ENCODE results near the gene VAV2.

The VAV2 gene

DNA sequence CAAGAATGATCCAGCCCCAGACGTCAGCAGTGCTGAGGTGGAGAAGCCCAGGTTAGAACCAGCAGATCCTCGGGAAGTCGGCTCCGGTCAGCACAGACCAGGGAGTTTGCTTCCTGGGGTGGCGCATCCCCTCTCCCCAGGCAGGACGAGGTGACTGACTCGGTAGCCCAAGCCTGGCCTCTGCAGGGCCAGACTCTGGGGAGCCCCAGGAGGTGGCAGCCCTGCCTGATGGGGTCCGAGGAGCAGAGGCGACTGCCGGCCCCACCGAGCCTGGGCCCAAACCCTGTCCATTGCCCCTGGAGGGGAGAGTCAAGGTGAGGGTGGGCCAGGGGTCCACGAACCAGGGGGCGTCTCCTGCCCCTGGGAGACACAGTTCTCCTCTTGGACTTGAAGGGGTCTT, 201.1 kb downstream of the VAV2 start:
- DNase-seq: no peak

- DNase-seq: no peak
Measured at GRCh38 chr9:133789778-133790177, 202.3 kb downstream of the VAV2 start.

DNA sequence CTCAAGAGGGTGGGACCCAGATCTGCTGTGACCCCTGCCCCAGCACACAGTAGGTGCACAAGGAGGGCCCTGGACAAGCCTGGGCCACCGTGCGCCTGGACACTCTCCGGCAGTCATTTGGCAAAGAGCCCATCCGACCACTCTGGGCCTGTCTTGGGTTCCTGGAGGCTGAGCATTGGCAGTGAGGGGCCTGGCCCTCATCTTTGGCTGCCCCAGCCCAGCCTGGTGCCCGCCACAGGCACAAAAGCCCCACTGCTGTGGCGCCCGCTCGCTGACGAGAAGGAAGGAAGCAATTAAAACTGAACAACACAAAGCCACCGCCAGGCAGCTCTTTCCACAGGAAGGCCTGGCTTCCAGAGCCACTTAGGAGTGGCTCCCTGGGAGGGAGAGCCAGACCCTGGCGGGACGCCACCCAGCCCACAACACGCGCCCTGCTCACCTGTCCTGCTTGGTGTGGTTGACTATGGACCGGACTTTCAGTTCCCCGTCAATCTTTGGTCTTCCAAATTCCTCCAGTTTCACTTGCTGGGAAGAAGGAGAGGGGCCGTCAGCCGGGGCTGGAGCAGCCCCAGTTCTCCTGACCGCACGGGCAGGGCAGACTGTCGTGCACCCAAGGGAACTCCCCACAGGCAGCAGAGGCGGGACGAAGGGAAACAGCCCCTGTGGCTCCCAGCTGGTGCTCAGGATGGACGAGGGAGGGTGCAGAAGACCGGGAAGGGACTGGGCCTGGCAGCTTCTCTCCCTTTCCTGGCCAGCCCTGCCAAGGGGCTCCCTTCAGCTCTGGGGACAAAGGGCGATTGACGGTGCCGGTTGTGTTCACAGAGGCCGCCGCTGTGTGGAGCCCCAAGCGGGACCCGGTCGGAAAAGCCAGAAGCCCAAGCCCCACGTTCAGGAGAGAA, 203.1 kb downstream of the VAV2 start:
- DNase-seq: peak; percentile 25

- no peak for DNase-seq
Measured at GRCh38 chr9:133788045-133788818, 203.9 kb downstream of the VAV2 start.

DNA sequence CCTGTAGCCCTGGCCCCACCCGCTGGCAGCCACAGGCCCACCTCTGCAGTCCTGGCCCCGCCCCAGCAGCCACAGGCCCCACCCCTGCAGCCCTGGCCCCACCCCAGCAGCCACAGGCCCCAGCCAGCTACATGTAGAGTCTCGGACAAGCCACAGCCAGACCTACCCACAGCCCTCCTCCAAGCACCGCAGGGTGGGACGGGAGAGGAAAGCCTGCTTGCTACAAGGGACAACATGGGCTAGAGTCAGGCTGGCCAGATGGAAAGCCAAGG, 204.4 kb downstream of the VAV2 start:
- no peak for DNase-seq

DNA sequence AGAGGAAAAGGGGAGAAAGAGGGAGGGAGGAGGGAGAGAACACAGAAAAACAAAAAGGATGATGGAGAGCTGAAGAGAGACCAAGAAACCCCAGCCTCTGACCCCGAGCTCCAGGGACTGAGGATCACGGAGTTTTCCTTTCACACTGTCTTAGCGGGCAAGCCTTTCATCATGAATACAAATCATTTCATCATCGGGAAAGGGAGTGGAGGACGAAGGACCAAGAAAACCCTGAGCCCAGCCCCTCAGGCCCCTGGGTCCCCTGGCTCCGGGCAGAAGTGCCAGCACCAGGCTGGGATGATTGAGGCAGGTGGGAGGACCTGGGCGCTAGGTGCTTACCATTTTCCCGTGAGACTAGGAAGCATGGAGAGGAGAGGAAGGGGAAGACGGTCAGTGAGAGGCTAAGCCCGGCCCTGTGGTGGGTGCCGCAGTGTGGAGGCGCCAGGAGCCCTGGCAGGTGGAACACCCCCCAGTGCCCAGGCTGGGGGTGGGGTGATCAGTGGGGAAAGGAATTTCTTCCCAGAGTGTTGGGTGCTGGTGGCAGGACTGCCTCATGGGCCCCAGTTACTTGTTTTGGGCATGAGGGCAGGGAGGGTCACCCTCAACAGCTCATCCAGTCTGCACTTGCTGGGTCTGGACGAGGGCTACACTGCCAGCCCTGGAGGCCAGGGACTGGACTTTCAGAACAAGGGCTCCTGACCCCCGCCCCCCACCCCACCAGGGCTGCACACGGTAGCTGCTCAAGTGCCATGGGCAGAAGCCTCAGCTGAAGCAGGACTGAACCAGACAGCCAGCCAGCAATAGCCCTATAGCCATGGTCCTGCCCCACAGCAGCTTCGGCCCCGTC, 205.0 kb downstream of the VAV2 start:
- DNase-seq: no peak

- no peak for DNase-seq
Measured at GRCh38 chr9:133786371-133786753, 205.8 kb downstream of the VAV2 start.

DNA sequence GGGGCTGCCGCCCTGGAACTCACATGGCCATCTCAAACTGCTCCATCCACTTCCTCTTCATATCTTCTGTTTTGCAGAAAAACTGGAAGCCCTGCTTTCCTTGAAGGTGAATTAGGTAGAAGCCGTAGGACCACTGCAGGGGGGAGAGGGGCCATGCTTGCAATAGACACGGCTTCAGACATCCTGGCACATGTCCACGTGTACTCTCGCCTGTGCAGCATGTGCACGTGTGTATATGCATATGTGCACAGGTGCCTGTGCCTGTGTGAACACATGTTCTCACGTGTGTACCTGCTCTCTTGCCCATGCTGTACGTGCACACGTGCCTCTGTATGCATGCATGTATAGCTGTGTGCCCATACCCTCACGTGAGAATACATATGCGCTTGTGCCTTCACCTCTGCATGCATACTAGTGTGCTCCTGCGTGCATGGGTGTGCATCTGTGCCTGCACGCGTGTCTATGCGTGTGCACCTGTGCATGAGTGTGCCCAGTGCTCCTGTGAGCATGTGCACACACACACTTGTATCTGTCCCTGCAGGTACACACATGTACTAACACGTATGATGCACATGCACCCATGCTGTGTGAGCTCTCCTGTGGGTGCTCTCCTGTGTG, 206.3 kb downstream of the VAV2 start:
- no peak for DNase-seq

- DNase-seq: no peak
Measured at GRCh38 chr9:133784731-133785561, 207.2 kb downstream of the VAV2 start.

GRCh38 chr9:133783331-133783731, 208.8 kb downstream of the VAV2 start:
- DNase-seq: no peak

GRCh38 chr9:133782157-133783130, 209.7 kb downstream of the VAV2 start:
- no peak for DNase-seq

GRCh38 chr9:133781828-133782135, 210.3 kb downstream of the VAV2 start:
- DNase-seq: no peak

GRCh38 chr9:133780962-133781827, 210.9 kb downstream of the VAV2 start:
- no peak for DNase-seq

DNA sequence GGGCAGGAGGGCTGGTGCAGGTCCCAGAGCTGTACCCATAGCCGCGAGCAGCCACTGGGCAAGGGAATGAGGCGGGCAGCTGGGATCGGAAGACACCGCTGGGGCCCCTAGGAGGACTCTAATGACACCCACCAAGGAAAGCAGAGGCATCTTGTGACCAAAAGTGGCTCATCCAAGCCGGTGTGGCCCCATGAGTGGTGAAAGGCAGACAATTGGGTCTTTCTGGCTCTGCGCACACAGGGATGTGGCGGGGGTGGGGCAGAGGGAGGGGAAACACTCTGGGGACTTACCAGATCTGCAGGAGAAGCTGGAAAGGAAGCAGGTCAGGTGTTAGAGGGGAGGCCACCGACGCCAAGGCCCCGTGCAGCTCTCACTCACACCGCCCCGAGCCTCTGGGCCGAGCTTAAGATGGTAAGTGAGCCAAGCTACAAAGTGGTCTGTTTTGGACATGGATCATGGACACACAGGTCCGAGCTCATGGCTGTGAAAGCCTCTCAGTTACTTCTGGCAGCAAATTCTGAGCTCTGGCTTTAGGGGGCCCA, 211.6 kb downstream of the VAV2 start:
- DNase-seq: no peak

DNA sequence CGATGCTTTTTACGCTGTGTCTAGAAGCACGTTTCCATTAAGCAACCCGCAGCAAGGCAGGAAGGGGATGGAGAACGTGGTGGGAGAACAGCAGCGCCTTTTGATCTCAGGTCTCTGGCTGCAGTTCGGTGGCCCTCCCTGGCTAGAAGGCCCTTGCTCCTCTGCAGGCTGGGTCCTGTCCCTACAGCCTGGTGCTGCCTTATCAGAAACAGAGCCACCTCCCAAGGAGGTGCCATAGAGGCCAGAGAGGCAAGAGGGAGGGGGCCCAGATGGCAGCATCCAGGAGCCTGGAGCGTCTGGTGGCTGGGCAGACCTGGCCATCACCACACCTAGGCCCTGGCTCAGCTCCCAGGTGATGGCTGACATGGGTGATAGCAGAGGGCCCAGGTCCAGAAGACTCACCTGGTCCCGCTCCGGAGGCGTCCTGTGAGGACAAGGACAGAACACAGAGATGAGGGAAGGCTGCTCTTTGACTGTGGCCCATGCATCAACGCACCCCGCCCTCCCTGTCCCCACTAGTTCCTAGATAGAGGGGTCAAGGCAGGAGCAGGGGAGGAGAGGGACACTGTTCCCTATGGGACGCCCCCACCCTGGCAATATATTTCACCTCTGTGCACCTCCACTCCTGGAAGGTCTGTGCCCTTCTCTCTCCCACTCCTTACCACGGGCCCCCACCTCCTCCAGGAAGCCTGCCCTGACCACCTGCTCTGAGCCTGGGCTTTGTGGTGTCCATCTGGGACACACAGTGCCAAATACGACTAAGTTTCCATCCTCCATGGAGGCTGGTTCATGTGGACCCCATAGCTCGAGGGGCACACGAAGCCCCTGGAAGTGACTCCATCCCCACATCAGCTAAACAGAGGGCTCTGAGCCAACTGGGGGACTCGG, 212.4 kb downstream of the VAV2 start:
- no peak for DNase-seq

DNA sequence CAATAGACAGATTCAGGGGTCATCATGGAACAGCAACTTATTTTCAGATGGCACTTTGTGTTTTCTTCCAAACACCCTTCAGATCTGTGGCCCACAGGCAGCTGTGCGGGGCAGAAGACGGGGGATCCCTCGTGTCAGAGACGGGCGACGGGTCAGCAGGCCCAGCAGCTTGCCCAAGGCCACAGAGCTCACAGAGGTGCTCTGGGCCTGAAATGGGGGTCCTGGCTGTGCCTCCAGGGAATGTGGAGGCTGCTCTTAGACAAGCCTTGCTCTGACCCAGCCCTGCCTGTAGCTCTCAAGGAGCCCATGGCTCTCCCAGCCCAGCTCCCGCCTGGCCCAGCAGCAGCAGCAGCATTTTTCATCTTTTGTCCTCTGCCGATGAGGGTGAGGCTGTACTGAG, 213.0 kb downstream of the VAV2 start:
- DNase-seq: no peak

- DNase-seq: no peak
Measured at GRCh38 chr9:133778336-133779013, 213.6 kb downstream of the VAV2 start.

GRCh38 chr9:133777871-133778270, 214.3 kb downstream of the VAV2 start:
- DNase-seq: no peak
